Keratinocyte (primary cell): Measurements from ENCODE around the gene MYADML2. TPM values are rescaled to one million over a fixed set of nuclear protein-coding genes. Genes with fewer than 3 reads are reported as not detected.
A peak's percentile ranks its signal among the peaks of the same experiment; 100 is the strongest.
"Not testable (repeated sequence)": the region's sequence is repeated elsewhere in the genome, so short reads cannot be mapped to it uniquely, and the experiment has no call there.

Experiments used
- DNase-seq: peaks from one replicate; pipeline ENCODE4 v3.0.0-alpha.2; 2011; ENCODE audit warnings: low read depth, missing footprints, low spot score
- FAIRE-seq: peaks from 2 replicates; lab custom pipeline; 2011; peaks lifted over from hg19 to GRCh38; lab: Jason Lieb, UNC
- H2AFZ ChIP-seq: 2 replicates; pipeline ENCODE4 v1.6.0; 2012; ENCODE audit warnings: low read length, control low read depth, inconsistent platforms; ENCODE audit not compliant: control insufficient read depth
- H3K27ac ChIP-seq: 2 replicates; pipeline ENCODE4 v1.5.1; 2011; ENCODE audit warnings: low read length; ENCODE audit not compliant: control insufficient read depth, insufficient read depth
- H3K27me3 ChIP-seq: 3 replicates; pipeline ENCODE4 v1.6.0; 2011; ENCODE audit warnings: low read length; ENCODE audit not compliant: control insufficient read depth, insufficient read depth; ENCODE audit errors: extremely low read depth
- H3K36me3 ChIP-seq, 2 experiments: 2 replicates in 1 of 2; 3 replicates in 1 of 2; pipeline ENCODE4 v1.5.1; 2011; ENCODE audit warnings: low read length in 2 of 2, mild to moderate bottlenecking in 1 of 2; ENCODE audit not compliant: control insufficient read depth in 2 of 2, insufficient read depth in 2 of 2; ENCODE audit errors: extremely low read depth in 1 of 2
- H3K4me1 ChIP-seq: 3 replicates; pipeline ENCODE4 v1.5.1; 2011; ENCODE audit warnings: low read length; ENCODE audit not compliant: control insufficient read depth, insufficient read depth; ENCODE audit errors: extremely low read depth
- H3K4me2 ChIP-seq: 3 replicates; pipeline ENCODE4 v1.6.0; 2011; ENCODE audit warnings: low read depth, low read length; ENCODE audit not compliant: control insufficient read depth, insufficient read depth; ENCODE audit errors: extremely low read depth
- H3K4me3 ChIP-seq, 3 experiments: fragments of 200-600 bp in 1 of 3; sonication (generic) in 1 of 3; 2 replicates in 2 of 3; 3 replicates in 1 of 3; pipeline ENCODE4 v1.5.1; 2011 to 2016; ENCODE audit warnings: low read length in 3 of 3, mild to moderate bottlenecking in 3 of 3, control low read depth in 2 of 3, inconsistent platforms in 1 of 3, low read depth in 1 of 3, mixed read lengths in 1 of 3, mixed run types in 1 of 3, moderate library complexity in 1 of 3; ENCODE audit not compliant: control insufficient read depth in 2 of 3, insufficient read depth in 2 of 3; ENCODE audit errors: extremely low read depth in 1 of 3
- H3K79me2 ChIP-seq: 2 replicates; pipeline ENCODE4 v1.6.0; 2012; ENCODE audit warnings: low read length; ENCODE audit not compliant: control insufficient read depth, insufficient read depth
- H3K9ac ChIP-seq: 3 replicates; pipeline ENCODE4 v1.6.0; 2011; ENCODE audit warnings: low read length; ENCODE audit not compliant: control insufficient read depth, insufficient read depth; ENCODE audit errors: extremely low read depth
- H3K9me1 ChIP-seq: 3 replicates; pipeline ENCODE4 v1.6.0; 2011; ENCODE audit warnings: low read length; ENCODE audit not compliant: control insufficient read depth, insufficient read depth; ENCODE audit errors: extremely low read depth
- H3K9me3 ChIP-seq: 2 replicates; pipeline ENCODE4 v1.5.1; 2012; ENCODE audit warnings: low read depth, low read length; ENCODE audit not compliant: control insufficient read depth
- H4K20me1 ChIP-seq: 3 replicates; pipeline ENCODE4 v1.6.0; 2011; ENCODE audit warnings: low read length; ENCODE audit not compliant: control insufficient read depth, insufficient read depth; ENCODE audit errors: extremely low read depth
- EZH2 ChIP-seq: IDR thresholded peaks from one replicate; pipeline ENCODE4 v1.6.1; 2012; ENCODE audit warnings: inconsistent platforms, mild to moderate bottlenecking, low read length, moderate library complexity
- dilution Hi-C: fragments of 300-500 bp; cut with MboI; formaldehyde crosslinking; loops from one replicate; pipeline ENCODE4 v1.7.0; 2020; ENCODE audit warnings: low sequenced_read_pairs; ENCODE audit not compliant: extremely low pct_ligation_motif_present
- polyA plus RNA-seq, 5 experiments: library from polyadenylated mRNA; depleted of rRNA in 3 of 5; stranded (reverse) in 3 of 5; stranded (forward) in 1 of 5; unstranded in 1 of 5; fragments of >200 nt; gene quantifications; 1 replicate in 1 of 5; 2 replicates in 3 of 5; 3 replicates in 1 of 5; pipeline versions ENCODE4 v1.2.1 to v1.2.3, GENCODE V29; 2011 to 2012; ENCODE audit warnings: missing spikeins in 2 of 5, low read depth in 1 of 5, low replicate concordance in 1 of 5
- TF ChIP-seq, protein P1 (sequence below), 3 experiments: IDR thresholded peaks in 1 of 3; conservative IDR thresholded peaks in 1 of 3; optimal IDR thresholded peaks in 1 of 3; 2 replicates in 2 of 3; 3 replicates in 1 of 3; pipeline versions ENCODE3 to v1.5.1; 2011; ENCODE audit warnings: low read length in 3 of 3, mild to moderate bottlenecking in 3 of 3, moderate library complexity in 2 of 3, control low read depth in 1 of 3, inconsistent platforms in 1 of 3; ENCODE audit not compliant: insufficient read depth in 2 of 3; ENCODE audit errors: extremely low read depth in 1 of 3

MYADML2 gene
- polyA plus RNA-seq, 1 donor (not counting 4 experiments of a cell fraction or from before 2014, with no cell fraction given), result not detected

DNA sequence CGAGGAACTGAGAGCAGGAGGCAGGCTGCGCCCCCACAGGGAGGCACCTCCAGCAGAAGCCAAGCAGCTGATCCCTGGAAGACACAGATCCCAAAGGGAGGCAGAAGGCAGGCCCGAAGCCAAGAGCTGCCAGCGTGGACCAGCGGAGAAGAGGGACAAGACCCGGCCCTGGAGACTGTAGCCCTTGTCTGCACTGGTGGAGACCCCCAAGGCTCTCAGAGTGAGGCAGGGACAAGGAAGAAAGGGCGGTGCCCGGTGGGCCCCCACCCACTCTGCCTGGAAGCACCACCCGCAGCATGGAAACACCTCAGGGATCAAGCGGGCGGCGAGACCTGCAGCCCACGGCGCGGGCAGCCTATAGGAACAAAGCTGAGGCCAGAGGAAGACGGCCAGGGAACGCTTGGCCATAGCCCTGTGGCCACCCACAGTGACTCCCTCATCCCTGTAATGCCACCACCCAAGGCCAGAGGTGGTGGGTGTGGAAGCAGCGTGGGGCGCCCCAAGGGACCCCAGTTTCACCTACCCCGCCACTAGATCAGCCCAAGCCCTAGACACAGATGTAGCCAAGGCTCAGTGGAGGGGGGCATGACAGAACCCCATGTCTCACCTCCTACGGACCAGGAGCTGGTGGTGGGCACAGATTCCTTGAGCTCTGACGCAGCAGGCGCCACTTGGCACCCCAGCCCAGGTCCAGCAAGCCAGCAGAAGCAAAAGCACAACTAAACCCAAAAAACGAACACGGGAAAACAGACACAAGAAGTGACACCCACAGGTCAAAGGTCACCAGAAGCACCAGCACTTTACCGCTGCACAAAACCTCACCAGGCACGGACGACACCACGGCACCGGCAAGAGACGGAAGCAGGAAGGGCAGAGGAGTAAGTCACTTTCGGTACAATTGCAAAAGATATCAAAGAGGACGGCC, 26.2 kb downstream of the MYADML2 start:
- peaks cover 33% of the 10 kb centered on the region for H3K4me1 ChIP-seq
- dilution Hi-C loops, result no loop called here

DNA sequence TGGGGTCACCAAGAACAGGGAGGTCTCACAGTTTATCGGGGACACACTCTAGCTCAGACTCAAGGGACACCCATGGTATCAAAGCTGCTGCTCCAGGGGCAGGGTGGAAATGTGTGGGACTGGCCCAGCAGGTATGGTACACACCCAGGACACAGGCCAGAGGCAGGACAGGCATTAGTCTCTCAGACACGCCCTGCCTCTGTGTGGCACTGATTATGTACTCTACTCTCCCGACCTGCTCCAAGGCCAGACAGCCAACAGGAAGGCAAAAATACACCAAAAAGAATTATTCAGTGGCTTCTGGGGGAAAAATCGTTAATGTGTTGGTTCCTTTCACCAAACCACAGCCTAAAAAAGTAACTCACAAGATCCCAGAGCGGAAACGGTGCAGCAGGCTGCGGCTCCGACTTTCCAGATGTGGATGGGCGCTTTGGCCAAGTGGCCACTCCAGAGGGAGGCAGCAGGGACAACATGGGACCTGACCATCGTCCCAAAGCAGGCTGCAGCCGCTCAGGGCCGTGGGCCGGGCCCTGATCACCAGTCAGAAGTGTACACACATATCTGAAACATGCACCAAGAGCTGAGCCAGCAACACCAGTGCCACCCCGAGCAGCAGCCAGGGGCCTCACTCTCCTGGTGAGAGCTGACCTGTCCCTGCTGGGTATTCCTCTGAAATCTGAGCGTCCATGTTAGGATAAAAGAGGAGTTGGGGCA, 28.0 kb downstream of the MYADML2 start:
- Histone ChIP-seq H3K27ac (no peak overlapping the region), H3K4me3 (no peak overlapping the region), H3K4me2 (no peak overlapping the region), H3K4me1 (peaks cover 22% of the 10 kb centered on the region), H3K9me1 (no peaks in the 10 kb centered on the region), H3K36me3 (peaks cover 36 to 43% of the 10 kb centered on the region in 2 experiments), H2AFZ (no peak overlapping the region), H3K9ac (no peak overlapping the region), H3K9me3 (no peaks in the 10 kb centered on the region), H3K79me2 (peaks cover 65% of the 10 kb centered on the region), H3K27me3 (no peaks in the 10 kb centered on the region), H4K20me1 (peaks cover 9% of the 10 kb centered on the region)
- DNase-seq (no peak), FAIRE-seq (no peak)
- dilution Hi-C loops, result no loop called here
- TF ChIP-seq EZH2, result no peak
- TF ChIP-seq, protein P1, sequence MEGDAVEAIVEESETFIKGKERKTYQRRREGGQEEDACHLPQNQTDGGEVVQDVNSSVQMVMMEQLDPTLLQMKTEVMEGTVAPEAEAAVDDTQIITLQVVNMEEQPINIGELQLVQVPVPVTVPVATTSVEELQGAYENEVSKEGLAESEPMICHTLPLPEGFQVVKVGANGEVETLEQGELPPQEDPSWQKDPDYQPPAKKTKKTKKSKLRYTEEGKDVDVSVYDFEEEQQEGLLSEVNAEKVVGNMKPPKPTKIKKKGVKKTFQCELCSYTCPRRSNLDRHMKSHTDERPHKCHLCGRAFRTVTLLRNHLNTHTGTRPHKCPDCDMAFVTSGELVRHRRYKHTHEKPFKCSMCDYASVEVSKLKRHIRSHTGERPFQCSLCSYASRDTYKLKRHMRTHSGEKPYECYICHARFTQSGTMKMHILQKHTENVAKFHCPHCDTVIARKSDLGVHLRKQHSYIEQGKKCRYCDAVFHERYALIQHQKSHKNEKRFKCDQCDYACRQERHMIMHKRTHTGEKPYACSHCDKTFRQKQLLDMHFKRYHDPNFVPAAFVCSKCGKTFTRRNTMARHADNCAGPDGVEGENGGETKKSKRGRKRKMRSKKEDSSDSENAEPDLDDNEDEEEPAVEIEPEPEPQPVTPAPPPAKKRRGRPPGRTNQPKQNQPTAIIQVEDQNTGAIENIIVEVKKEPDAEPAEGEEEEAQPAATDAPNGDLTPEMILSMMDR (optimal IDR thresholded peaks at IDR 0.05 in 1 of 3, IDR thresholded peaks at IDR 0.05 in 1 of 3, conservative IDR thresholded peaks at IDR 0.05 in 1 of 3; ENCODE audit: extremely low read depth in 1 of 3, insufficient read depth in 2 of 3, low read length in 3 of 3), result no peak

More for the DNA sequence above, 26.2 kb downstream of the MYADML2 start:
- Histone ChIP-seq H3K27me3 (no peaks in the 10 kb centered on the region), H3K4me3 (no peak overlapping the region), H3K9ac (no peak overlapping the region), H3K79me2 (peaks cover 77% of the 10 kb centered on the region), H3K9me1 (no peaks in the 10 kb centered on the region), H2AFZ (no peak overlapping the region), H3K9me3 (no peaks in the 10 kb centered on the region), H4K20me1 (peaks cover 12% of the 10 kb centered on the region), H3K27ac (no peak overlapping the region), H3K4me2 (no peak overlapping the region), H3K36me3 (peaks cover 24 to 33% of the 10 kb centered on the region in 2 experiments)
- TF ChIP-seq EZH2, result no peak
- TF ChIP-seq, protein P1 (optimal IDR thresholded peaks at IDR 0.05 in 1 of 3, IDR thresholded peaks at IDR 0.05 in 1 of 3, conservative IDR thresholded peaks at IDR 0.05 in 1 of 3; ENCODE audit: extremely low read depth in 1 of 3, insufficient read depth in 2 of 3, low read length in 3 of 3), result no peak
- FAIRE-seq (no peak), DNase-seq (no peak)

DNA sequence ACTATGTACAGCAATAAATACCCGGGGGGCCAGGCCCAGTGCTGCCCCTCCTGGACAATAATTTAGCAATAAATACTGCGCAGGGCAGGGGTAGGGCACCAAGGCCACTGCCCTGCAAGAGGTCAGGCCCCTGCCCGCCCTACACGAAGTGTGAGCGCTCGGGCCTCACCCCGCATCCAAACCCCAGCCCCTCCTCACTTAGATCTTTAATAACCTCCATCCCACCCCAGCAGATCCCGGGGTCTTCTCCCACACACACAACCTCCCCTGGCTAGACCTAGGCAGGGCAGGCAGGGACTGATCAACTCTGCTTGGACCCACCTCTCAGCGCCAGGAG, 28.7 kb downstream of the MYADML2 start:
- H3K4me2 ChIP-seq, H3K9me3 ChIP-seq, H3K27ac ChIP-seq, H3K27me3 ChIP-seq, H3K9ac ChIP-seq, dilution Hi-C loops, H3K9me1 ChIP-seq, DNase-seq, H2AFZ ChIP-seq, FAIRE-seq, H4K20me1 ChIP-seq: not testable (repeated sequence)
- H3K36me3 ChIP-seq, result peaks cover 43 to 50% of the 10 kb centered on the region in 2 experiments
- H3K79me2 ChIP-seq, result peaks cover 59% of the 10 kb centered on the region
- H3K4me3 ChIP-seq, result peak overlapping the region in 1 of 3 experiments; percentile 50
- peaks cover 18% of the 10 kb centered on the region for H3K4me1 ChIP-seq
